DND-41 (cell line): Measurements from ENCODE around the gene MDM2.

Source experiments
- EZH2 ChIP-seq: IDR thresholded peaks from 3 replicates; pipeline ENCODE4 v1.6.1; 2012; ENCODE audit warnings: borderline replicate concordance, low read depth, mild to moderate bottlenecking, moderate library complexity, low read length, inconsistent platforms; ENCODE audit not compliant: severe bottlenecking
- TF ChIP-seq, protein P1 (sequence below): IDR thresholded peaks from 2 replicates; pipeline ENCODE4 v1.5.1; 2012; ENCODE audit warnings: borderline replicate concordance, low read length, moderate library complexity, mild to moderate bottlenecking; ENCODE audit not compliant: poor library complexity, severe bottlenecking; ENCODE audit errors: extremely low read depth

- TF ChIP-seq, protein P1, sequence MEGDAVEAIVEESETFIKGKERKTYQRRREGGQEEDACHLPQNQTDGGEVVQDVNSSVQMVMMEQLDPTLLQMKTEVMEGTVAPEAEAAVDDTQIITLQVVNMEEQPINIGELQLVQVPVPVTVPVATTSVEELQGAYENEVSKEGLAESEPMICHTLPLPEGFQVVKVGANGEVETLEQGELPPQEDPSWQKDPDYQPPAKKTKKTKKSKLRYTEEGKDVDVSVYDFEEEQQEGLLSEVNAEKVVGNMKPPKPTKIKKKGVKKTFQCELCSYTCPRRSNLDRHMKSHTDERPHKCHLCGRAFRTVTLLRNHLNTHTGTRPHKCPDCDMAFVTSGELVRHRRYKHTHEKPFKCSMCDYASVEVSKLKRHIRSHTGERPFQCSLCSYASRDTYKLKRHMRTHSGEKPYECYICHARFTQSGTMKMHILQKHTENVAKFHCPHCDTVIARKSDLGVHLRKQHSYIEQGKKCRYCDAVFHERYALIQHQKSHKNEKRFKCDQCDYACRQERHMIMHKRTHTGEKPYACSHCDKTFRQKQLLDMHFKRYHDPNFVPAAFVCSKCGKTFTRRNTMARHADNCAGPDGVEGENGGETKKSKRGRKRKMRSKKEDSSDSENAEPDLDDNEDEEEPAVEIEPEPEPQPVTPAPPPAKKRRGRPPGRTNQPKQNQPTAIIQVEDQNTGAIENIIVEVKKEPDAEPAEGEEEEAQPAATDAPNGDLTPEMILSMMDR = no peak
- TF ChIP-seq EZH2 = no peak
These were observed 7.4 kb downstream of the MDM2 start for GRCh38 chr12:68815232-68815927.
